H9 (cell line): ENCODE data around the gene BPIFB2. TPM values are rescaled to one million over a fixed set of nuclear protein-coding genes. Genes with fewer than 3 reads are reported as not detected.

Experiments used
- DNase-seq: peaks from one replicate; pipeline ENCODE4 v3.0.0-alpha.2; 2017
- H2AFZ ChIP-seq: one replicate; pipeline ENCODE4 v1.6.1; 2013; ENCODE audit warnings: mild to moderate bottlenecking, low read length, control low read depth, moderate library complexity
- H2AK5ac ChIP-seq: 2 replicates; pipeline ENCODE4 v1.6.1; 2013; ENCODE audit warnings: low read length, control low read depth, mixed read lengths; ENCODE audit not compliant: insufficient read length
- H2BK120ac ChIP-seq: one replicate; pipeline ENCODE4 v1.6.1; 2013; ENCODE audit warnings: low read depth, mild to moderate bottlenecking, low read length, control low read depth, inconsistent platforms; ENCODE audit not compliant: poor library complexity, severe bottlenecking
- H2BK12ac ChIP-seq: 2 replicates; pipeline ENCODE4 v1.6.1; 2013; ENCODE audit warnings: low read length, control low read depth, mixed read lengths, low read depth; ENCODE audit not compliant: insufficient read length
- H2BK15ac ChIP-seq: 2 replicates; pipeline ENCODE4 v1.6.1; 2013; ENCODE audit warnings: low read depth, low read length, control low read depth
- H2BK20ac ChIP-seq: one replicate; pipeline ENCODE4 v1.6.1; 2013; ENCODE audit warnings: low read depth, mild to moderate bottlenecking, low read length, control low read depth, inconsistent platforms; ENCODE audit not compliant: poor library complexity, severe bottlenecking
- H2BK5ac ChIP-seq: 2 replicates; pipeline ENCODE4 v1.6.1; 2013; ENCODE audit warnings: low read length, control low read depth, mixed read lengths; ENCODE audit not compliant: insufficient read length
- H3K14ac ChIP-seq: 2 replicates; pipeline ENCODE4 v1.6.1; 2013; ENCODE audit warnings: low read length, control low read depth; ENCODE audit not compliant: insufficient read depth
- H3K18ac ChIP-seq: 2 replicates; pipeline ENCODE4 v1.6.1; 2013; ENCODE audit warnings: low read depth, mild to moderate bottlenecking, mixed read lengths, low read length, control low read depth; ENCODE audit not compliant: insufficient read length
- H3K23ac ChIP-seq: 2 replicates; pipeline ENCODE4 v1.6.1; 2013; ENCODE audit warnings: low read length, control low read depth, mixed read lengths, low read depth; ENCODE audit not compliant: insufficient read length
- H3K23me2 ChIP-seq: 2 replicates; pipeline ENCODE4 v1.6.1; 2013; ENCODE audit warnings: low read depth, mild to moderate bottlenecking, mixed read lengths, low read length, control low read depth; ENCODE audit not compliant: insufficient read length, poor library complexity, severe bottlenecking
- H3K27ac ChIP-seq: 2 replicates; pipeline ENCODE4 v1.5.1; 2013; ENCODE audit warnings: low read length, control low read depth, mixed read lengths, low read depth; ENCODE audit not compliant: insufficient read length
- H3K27me3 ChIP-seq: 2 replicates; pipeline ENCODE4 v1.6.1; 2013; ENCODE audit warnings: low read length, control low read depth, inconsistent platforms; ENCODE audit not compliant: insufficient read depth
- H3K4ac ChIP-seq: 2 replicates; pipeline ENCODE4 v1.6.1; 2013; ENCODE audit warnings: low read depth, mild to moderate bottlenecking, control low read depth, inconsistent platforms, low read length, moderate library complexity
- H3K4me1 ChIP-seq: 2 replicates; pipeline ENCODE4 v1.6.1; 2013; ENCODE audit warnings: low read length, control low read depth, inconsistent platforms; ENCODE audit not compliant: insufficient read depth
- H3K4me2 ChIP-seq: 2 replicates; pipeline ENCODE4 v1.6.1; 2013; ENCODE audit warnings: low read length, control low read depth, mixed read lengths; ENCODE audit not compliant: insufficient read length, insufficient read depth
- H3K56ac ChIP-seq: 2 replicates; pipeline ENCODE4 v1.6.1; 2013; ENCODE audit warnings: low read depth, mild to moderate bottlenecking, mixed read lengths, low read length, control low read depth; ENCODE audit not compliant: insufficient read length
- H3K79me1 ChIP-seq: 2 replicates; pipeline ENCODE4 v1.6.1; 2013; ENCODE audit warnings: low read depth, mild to moderate bottlenecking, moderate library complexity, low read length, control low read depth, inconsistent platforms; ENCODE audit not compliant: insufficient read depth, poor library complexity, severe bottlenecking
- H3K79me2 ChIP-seq: 2 replicates; pipeline ENCODE4 v1.6.1; 2013; ENCODE audit warnings: low read length, control low read depth, inconsistent platforms; ENCODE audit not compliant: insufficient read depth
- H3K9ac ChIP-seq: 2 replicates; pipeline ENCODE4 v1.6.1; 2013; ENCODE audit warnings: low read length, control low read depth, mixed read lengths; ENCODE audit not compliant: insufficient read length; ENCODE audit errors: extremely low read depth
- H3K9me3 ChIP-seq: one replicate; pipeline ENCODE4 v1.6.1; 2013; ENCODE audit warnings: low read depth, low read length, inconsistent platforms; ENCODE audit not compliant: control insufficient read depth
- H3T11ph ChIP-seq: one replicate; pipeline ENCODE4 v1.6.1; 2013; ENCODE audit warnings: mild to moderate bottlenecking, low read length, control low read depth, inconsistent platforms
- H4K20me1 ChIP-seq: one replicate; pipeline ENCODE4 v1.6.1; 2013; ENCODE audit not compliant: control insufficient read depth, insufficient read length, insufficient read depth
- H4K5ac ChIP-seq: 2 replicates; pipeline ENCODE4 v1.6.1; 2013; ENCODE audit warnings: low read depth, mild to moderate bottlenecking, mixed read lengths, low read length, control low read depth; ENCODE audit not compliant: insufficient read length
- H4K8ac ChIP-seq: replicated peaks from 2 replicates; pipeline ENCODE4 v1.6.1; 2013; ENCODE audit warnings: low read length, control low read depth, mixed read lengths, low read depth; ENCODE audit not compliant: insufficient read length
- H4K91ac ChIP-seq: 2 replicates; pipeline ENCODE4 v1.6.1; 2013; ENCODE audit warnings: low read depth, mild to moderate bottlenecking, moderate library complexity, mixed read lengths, low read length, control low read depth; ENCODE audit not compliant: insufficient read length
- H3K27ac Mint-ChIP-seq, 3 experiments: 2 replicates in 2 of 3; 3 replicates in 1 of 3; pipeline ENCODE4 v1.8.0; 2020 to 2021; ENCODE audit warnings: mixed read lengths in 3 of 3, mild to moderate bottlenecking in 1 of 3, moderate library complexity in 1 of 3
- H3K27me3 Mint-ChIP-seq: 2 replicates; pipeline ENCODE4 v1.8.0; 2021; ENCODE audit warnings: low read depth, mild to moderate bottlenecking, moderate library complexity, mixed read lengths
- H3K36me3 Mint-ChIP-seq, 3 experiments: 2 replicates in 2 of 3; 3 replicates in 1 of 3; pipeline ENCODE4 v1.8.0; 2020 to 2021; ENCODE audit warnings: low read depth in 3 of 3, mixed read lengths in 3 of 3; ENCODE audit not compliant: insufficient read depth in 1 of 3
- H3K4me1 Mint-ChIP-seq, 2 experiments: 2 replicates each; pipeline ENCODE4 v1.8.0; 2020; ENCODE audit warnings: mixed read lengths in 2 of 2
- H3K4me3 Mint-ChIP-seq, 2 experiments: 2 replicates in 1 of 2; 3 replicates in 1 of 2; pipeline ENCODE4 v1.8.0; 2020 to 2021; ENCODE audit warnings: mild to moderate bottlenecking in 2 of 2, mixed read lengths in 2 of 2, moderate library complexity in 1 of 2
- H3K9me3 Mint-ChIP-seq, 2 experiments: 2 replicates in 1 of 2; 3 replicates in 1 of 2; pipeline ENCODE4 v1.8.0; 2020; ENCODE audit warnings: mild to moderate bottlenecking in 2 of 2, mixed read lengths in 2 of 2, moderate library complexity in 1 of 2
- CTCF ChIP-seq: fragments of 200-600 bp; sonication (generic); conservative IDR thresholded peaks from 3 replicates; pipeline ENCODE4 v1.8.0; 2021; ENCODE audit warnings: antibody characterized with exemption, mild to moderate bottlenecking
- WGBS: extraction: QIAGEN DNeasy Blood & Tissue Kit; methylation state at CpG from one replicate; pipeline ENCODE4 v1.1.7; 2013; ENCODE audit warnings: missing lambda C conversion rate, low lambda C conversion rate, mixed read lengths; ENCODE audit not compliant: insufficient read length; ENCODE audit errors: extremely low coverage; 5-methylcytosine and 5-hydroxymethylcytosine counted together
- total RNA-seq: library from RNA; stranded (reverse); gene quantifications from 2 replicates; pipeline ENCODE4 v1.2.1, GENCODE V29; 2021

BPIFB2 gene
- total RNA-seq, 1 experiment from 2014 or later, result not detected

GRCh38 chr20:33046412-33046811, 38.9 kb downstream of the BPIFB2 start:
- no peak overlapping the region for H3K27ac Mint-ChIP-seq
- Histone ChIP-seq H3T11ph (no peak overlapping the region), H2BK15ac (no peak overlapping the region), H3K79me2 (no peaks in the 10 kb centered on the region), H3K9me3 (peaks cover 5% of the 10 kb centered on the region), H4K8ac (no peak overlapping the region), H2BK20ac (no peak overlapping the region), H3K27ac (no peak overlapping the region), H3K4me1 (no peaks in the 10 kb centered on the region), H3K27me3 (no peaks in the 10 kb centered on the region), H2AFZ (no peak overlapping the region), H3K18ac (no peak overlapping the region), H2BK5ac (no peak overlapping the region), H4K20me1 (no peaks in the 10 kb centered on the region), H3K56ac (no peak overlapping the region), H3K79me1 (no peaks in the 10 kb centered on the region), H3K4me2 (no peak overlapping the region), H2BK12ac (no peak overlapping the region), H4K5ac (no peak overlapping the region), H3K4ac (no peak overlapping the region), H2AK5ac (no peak overlapping the region), H3K9ac (no peak overlapping the region), H3K14ac (no peak overlapping the region), H4K91ac (no peak overlapping the region), H3K23ac (no peak overlapping the region), H2BK120ac (no peak overlapping the region), H3K23me2 (no peaks in the 10 kb centered on the region)
- WGBS, result no CpG with 5 or more reads among the region's 3 CpGs
- TF ChIP-seq CTCF, result no peak
- H3K4me3 Mint-ChIP-seq, result no peak overlapping the region
- H3K27me3 Mint-ChIP-seq, result peaks cover 5% of the 10 kb centered on the region
- peaks cover 0 to 9% (median 9%) of the 10 kb centered on the region in 3 experiments; a peak in 4 of 7 replicates for H3K36me3 Mint-ChIP-seq
- peaks cover 14 to 19% of the 10 kb centered on the region in 2 experiments for H3K9me3 Mint-ChIP-seq
- no peak for DNase-seq
- no peaks in the 10 kb centered on the region; a peak in 1 of 4 replicates for H3K4me1 Mint-ChIP-seq
